GM21447 (cell line): ENCODE measurements around the gene STOML1.
"Not testable (repeated sequence)": the region's sequence is repeated elsewhere in the genome, so short reads cannot be mapped to it uniquely, and the experiment has no call there.

ENCODE experiments used
- ATAC-seq: cut with Tn5 transposase; IDR thresholded peaks from one replicate; pipeline ENCODE4 v1.9.1; 2021; ENCODE audit not compliant: unreplicated experiment

Gene STOML1

GRCh38 chr15:73948982-73949381, 43.1 kb downstream of the STOML1 start:
- ATAC-seq: no peak

- no peak for ATAC-seq
Observed at GRCh38 chr15:73948396-73948795, 43.7 kb downstream of the STOML1 start.

- no peak for ATAC-seq
Observed at GRCh38 chr15:73947651-73948050, 44.4 kb downstream of the STOML1 start.

GRCh38 chr15:73946795-73947370, 45.2 kb downstream of the STOML1 start:
- no peak for ATAC-seq

- no peak for ATAC-seq
Observed at GRCh38 chr15:73946046-73946721, 45.9 kb downstream of the STOML1 start.

- no peak for ATAC-seq
Observed at GRCh38 chr15:73945130-73945508, 47.0 kb downstream of the STOML1 start.

- no peak for ATAC-seq
Observed at GRCh38 chr15:73944161-73945129, 47.6 kb downstream of the STOML1 start.

GRCh38 chr15:73942751-73943270, 49.3 kb downstream of the STOML1 start:
- ATAC-seq: no peak

- no peak for ATAC-seq
Observed at GRCh38 chr15:73941871-73942635, 50.0 kb downstream of the STOML1 start.

- no peak for ATAC-seq
Observed at GRCh38 chr15:73941449-73941848, 50.6 kb downstream of the STOML1 start.

- ATAC-seq: no peak
Observed at GRCh38 chr15:73941044-73941443, 51.1 kb downstream of the STOML1 start.

- ATAC-seq: no peak
Observed at GRCh38 chr15:73940061-73940981, 51.8 kb downstream of the STOML1 start.

GRCh38 chr15:73939138-73939537, 53.0 kb downstream of the STOML1 start:
- no peak for ATAC-seq

- ATAC-seq: not testable (repeated sequence)
Observed at GRCh38 chr15:73938516-73938915, 53.6 kb downstream of the STOML1 start.

- ATAC-seq: no peak
Observed at GRCh38 chr15:73937726-73938125, 54.4 kb downstream of the STOML1 start.

- no peak for ATAC-seq
Observed at GRCh38 chr15:73937296-73937695, 54.8 kb downstream of the STOML1 start.

GRCh38 chr15:73936588-73937290, 55.4 kb downstream of the STOML1 start:
- ATAC-seq: no peak

- ATAC-seq: no peak
Observed at GRCh38 chr15:73936181-73936580, 55.9 kb downstream of the STOML1 start.

GRCh38 chr15:73935547-73935946, 56.5 kb downstream of the STOML1 start:
- ATAC-seq: no peak
